K562 (cell line): ENCODE measurements around the gene SYCN. TPM values are rescaled to one million over a fixed set of nuclear protein-coding genes. Genes with fewer than 3 reads are reported as not detected.
"Not testable (repeated sequence)": the region's sequence is repeated elsewhere in the genome, so short reads cannot be mapped to it uniquely, and the experiment has no call there.

Source experiments
- ATAC-seq: fragments of 200-7000 bp; cut with Tn5 transposase; 3 replicates; pipeline ENCODE4 v1.9.1; 2020; ENCODE audit warnings: moderate library complexity
- BruUV-seq: library from RNA; stranded (reverse); fragments of 400-500 nt; replicated peaks from 2 replicates; lab custom pipeline; 2021; lab: Mats Ljungman, UMichigan
- CTCF ChIA-PET: fragments of 300-600 bp; formaldehyde crosslinking; extraction: SDS; loops from one replicate; lab custom pipeline; 2021; ENCODE audit warnings: low intra/inter-chr PET ratio; lab: Yijun Ruan, JAX
- POLR2A ChIA-PET: fragments of 300-600, 350-650 bp; sonication (Branson Sonifier 250); formaldehyde crosslinking; extraction: SDS; loops from one replicate; lab custom pipeline; 2021; ENCODE audit warnings: antibody characterized with exemption, inconsistent platforms; lab: Yijun Ruan, JAX
- DNase-seq, 4 experiments: peaks; one replicate each; pipeline versions ENCODE4 v3.0.0 to v3.0.0-alpha.2; 2011 to 2018; ENCODE audit warnings: low spot score in 3 of 4, mixed read lengths in 3 of 4; ENCODE audit errors: extremely low read depth in 1 of 4
- FAIRE-seq: peaks from 2 replicates; lab custom pipeline; 2011; peaks lifted over from hg19 to GRCh38; lab: Jason Lieb, UNC
- H2AFZ ChIP-seq: 2 replicates; pipeline ENCODE4 v1.6.0; 2011; ENCODE audit warnings: low read depth, low read length, control low read depth, inconsistent platforms
- H3K27ac ChIP-seq: fragments of 200-600 bp; 3 replicates; pipeline ENCODE4 v1.8.0; 2011; ENCODE audit warnings: low read depth, mild to moderate bottlenecking, control low read depth, inconsistent platforms, low read length, moderate library complexity, mixed read lengths; ENCODE audit errors: extremely low read depth
- H3K27me3 ChIP-seq, 2 experiments: fragments of 300-600 bp in 1 of 2; 2 replicates in 1 of 2; 3 replicates in 1 of 2; pipeline versions ENCODE4 v1.6.0 to v1.8.0; 2011; ENCODE audit warnings: inconsistent platforms in 2 of 2, low read length in 2 of 2, mild to moderate bottlenecking in 1 of 2, mixed read lengths in 1 of 2, moderate library complexity in 1 of 2; ENCODE audit not compliant: control insufficient read depth in 2 of 2, insufficient read depth in 2 of 2
- H3K36me3 ChIP-seq: fragments of 300-600 bp; 3 replicates; pipeline ENCODE4 v1.8.0; 2011; ENCODE audit warnings: mild to moderate bottlenecking, low read length, inconsistent platforms; ENCODE audit not compliant: control insufficient read depth, insufficient read depth
- H3K4me1 ChIP-seq, 2 experiments: fragments of 200-600 bp in 1 of 2; replicated peaks in 1 of 2; 2 replicates in 1 of 2; 3 replicates in 1 of 2; pipeline versions ENCODE4 v1.5.1 to v1.8.0; 2011; ENCODE audit warnings: inconsistent platforms in 2 of 2, low read length in 2 of 2, mild to moderate bottlenecking in 1 of 2, mixed read lengths in 1 of 2, moderate library complexity in 1 of 2; ENCODE audit not compliant: control insufficient read depth in 2 of 2, insufficient read depth in 2 of 2
- H3K4me2 ChIP-seq: 2 replicates; pipeline ENCODE4 v1.6.1; 2011; ENCODE audit warnings: low read length, control low read depth, inconsistent platforms, mixed read lengths; ENCODE audit not compliant: insufficient read depth
- H3K4me3 ChIP-seq: fragments of 200-600 bp; sonication (generic), shearing (Covaris generic); 2 replicates; pipeline ENCODE4 v1.5.1; 2016; ENCODE audit warnings: control low read depth, inconsistent platforms
- H3K79me2 ChIP-seq: fragments of 200-600 bp; 3 replicates; pipeline ENCODE4 v1.8.0; 2011; ENCODE audit warnings: low read length, inconsistent platforms; ENCODE audit not compliant: control insufficient read depth, insufficient read depth
- H3K9ac ChIP-seq, 2 experiments: 2 replicates each; pipeline versions ENCODE4 v1.6.0 to v1.6.1; 2011; ENCODE audit warnings: low read depth in 2 of 2, low read length in 2 of 2, control low read depth in 1 of 2, inconsistent platforms in 1 of 2, mild to moderate bottlenecking in 1 of 2, mixed read lengths in 1 of 2; ENCODE audit not compliant: insufficient read depth in 1 of 2
- H3K9me1 ChIP-seq: one replicate; pipeline ENCODE4 v1.6.0; 2011; ENCODE audit warnings: inconsistent platforms, mild to moderate bottlenecking, low read length, moderate library complexity; ENCODE audit not compliant: control insufficient read depth, insufficient read depth
- H3K9me3 ChIP-seq: replicated peaks from 2 replicates; pipeline ENCODE4 v1.5.1; 2011; ENCODE audit warnings: low read depth, low read length, inconsistent platforms; ENCODE audit not compliant: control insufficient read depth, insufficient read depth
- H4K20me1 ChIP-seq: replicated peaks from 2 replicates; pipeline ENCODE4 v1.6.1; 2011; ENCODE audit warnings: low read length, inconsistent platforms, mixed read lengths; ENCODE audit not compliant: control insufficient read depth, insufficient read depth
- ADNP ChIP-seq: fragments of 200-800 bp; sonication (Bioruptor generic); IDR thresholded peaks from 2 replicates; pipeline ENCODE4 v1.6.1; 2016; ENCODE audit warnings: missing genetic modification characterization, missing compliant biosample characterization
- CTCF ChIP-seq, 3 experiments: IDR thresholded peaks in 2 of 3; conservative IDR thresholded peaks in 1 of 3; 2 replicates each; pipeline ENCODE4 v1.5.1; 2011 to 2012; ENCODE audit warnings: low read length in 3 of 3, mild to moderate bottlenecking in 3 of 3, control low read depth in 2 of 3, improper control_type of control experiment in 1 of 3, inconsistent platforms in 1 of 3, low read depth in 1 of 3, mixed read lengths in 1 of 3, moderate library complexity in 1 of 3; ENCODE audit not compliant: insufficient read depth in 2 of 3
- RAD21 ChIP-seq, 2 experiments: fragments of 250-450 bp in 1 of 2; fragments of 450-650 bp in 1 of 2; sonication (Bioruptor Pico) in 1 of 2; formaldehyde crosslinking in 1 of 2; IDR thresholded peaks in 1 of 2; conservative IDR thresholded peaks in 1 of 2; 2 replicates each; pipeline versions ENCODE4 v1.4.0 to v1.8.0; 2020 to 2022; ENCODE audit warnings: mild to moderate bottlenecking in 2 of 2, moderate library complexity in 1 of 2
- REST ChIP-seq, 2 experiments: fragments of 450-650 bp; formaldehyde crosslinking in 1 of 2; IDR thresholded peaks; 2 replicates each; pipeline versions ENCODE4 v1.4.0 to v1.6.1; 2014 to 2020; ENCODE audit warnings: mild to moderate bottlenecking in 2 of 2, borderline replicate concordance in 1 of 2, low read depth in 1 of 2
- WGBS: fragments of 100-300 bp; shearing (Covaris generic); methylation state at CpG from one replicate; pipeline ENCODE4 v1.1.6; 2016; ENCODE audit warnings: low coverage, mixed read lengths; ENCODE audit not compliant: insufficient coverage; ENCODE audit errors: missing lambda C conversion rate; 5-methylcytosine and 5-hydroxymethylcytosine counted together
- in situ Hi-C: fragments of 300-500 bp; cut with MboI; formaldehyde crosslinking; loops from 4 replicates; pipeline ENCODE4 v1.15.0; 2018; ENCODE audit warnings: inconsistent platforms, mixed read lengths
- intact Hi-C: fragments of 100-400 bp; cut with micrococcal nuclease; formaldehyde crosslinking; loops from 2 replicates; pipeline ENCODE4 v1.14.2; 2022
- polyA plus RNA-seq, 8 experiments: library from polyadenylated mRNA; depleted of rRNA in 4 of 8; stranded (reverse) in 5 of 8; unstranded in 3 of 8; fragments of >200 nt; fragmentation: Nextera tagmentation in 2 of 8; fragmentation: Illumina TruSeq in 1 of 8; extraction: Ambion mirVana in 2 of 8; extraction: Trizol in 1 of 8; gene quantifications; 2 replicates each; pipeline versions ENCODE4 v1.2.1 to v1.2.3, GENCODE V29; 2011 to 2014; ENCODE audit warnings: inconsistent platforms in 1 of 8, missing spikeins in 1 of 8
- total RNA-seq, 7 experiments: library from RNA; depleted of rRNA in 6 of 7; stranded (reverse); fragments of >200 nt in 6 of 7; fragmentation: Illumina TruSeq in 2 of 7; extraction: Trizol in 2 of 7; gene quantifications; 2 replicates each; pipeline versions ENCODE4 v1.2.1 to v1.2.3, GENCODE V29; 2011 to 2021; ENCODE audit warnings: low replicate concordance in 1 of 7

The SYCN gene
- total and polyA plus RNA-seq, 9 of the 15 experiments (the other 6 are each of a cell fraction or from before 2014, with no cell fraction given) = not detected

- in situ Hi-C loops; FAIRE-seq; H3K4me1 ChIP-seq; H3K79me2 ChIP-seq; TF ChIP-seq REST (CRISPR knock-in tag; IDR thresholded peaks at IDR 0.05; ENCODE audit: low read depth): not testable (repeated sequence)
- CTCF ChIA-PET = interaction anchor here (1.0 kb wide), 1 partner anchor 193 kb away, joined by 4 read pairs; the partner anchor contains the start of gene PLEKHG2
- POLR2A ChIA-PET = interaction anchor here (0.6 kb wide), 2 partner anchors 49 to 96 kb away, joined by 4 read pairs; no protein-coding TSS in a partner anchor
- 0 out of 2 replicates have a peak, but pooled peaks have one; percentile 23 for TF ChIP-seq ADNP (tag)
- peak in 2 of 3 experiments; percentile 7 to 33; a peak in 1 of 6 replicates for TF ChIP-seq CTCF (IDR thresholded peaks at IDR 0.05 in 2 of 3, conservative IDR thresholded peaks at IDR 0.05 in 1 of 3; ENCODE audit: insufficient read depth in 2 of 3, low read depth in 1 of 3, low read length in 3 of 3)
- TF ChIP-seq RAD21 (CRISPR knock-in tag; conservative IDR thresholded peaks at IDR 0.05 in 1 of 2, IDR thresholded peaks at IDR 0.05 in 1 of 2) = peak in 1 of 2 experiments; percentile 28; a peak in 2 of 4 replicates
- peak; percentile 34; the same call in 1 of the 2 replicates for TF ChIP-seq REST (IDR thresholded peaks at IDR 0.05; ENCODE audit: borderline replicate concordance)
- TF ChIP-seq, all 486 proteins: peak for 4; not testable (repeated sequence) for 482
- H3K27ac ChIP-seq, H3K36me3 ChIP-seq, intact Hi-C loops, H3K4me2 ChIP-seq, H2AFZ ChIP-seq, H3K9me3 ChIP-seq, H3K4me3 ChIP-seq, ATAC-seq, H3K9me1 ChIP-seq, H3K9ac ChIP-seq, BruUV-seq, H4K20me1 ChIP-seq, DNase-seq: not testable (repeated sequence)
- H3K27me3 ChIP-seq = peaks cover 0 to 18% of the 10 kb centered on the region in 2 experiments; a peak in 3 of 5 replicates
- WGBS = under 1% methylated on average over 10 of the region's 10 CpGs
These were observed 15.0 kb upstream of the SYCN start for GRCh38 chr19:39219108-39219507.
